Colonic mucosa (tissue), 4 donors: ENCODE measurements around the gene KCNJ6. TPM values are rescaled to one million over a fixed set of nuclear protein-coding genes. Genes with fewer than 3 reads are reported as not detected.
"Not testable (repeated sequence)": the region's sequence is repeated elsewhere in the genome, so short reads cannot be mapped to it uniquely, and the experiment has no call there.

Experiments
- DNase-seq: peaks from one replicate; pipeline ENCODE4 v3.0.0-alpha.2; 2020
- H3K27ac ChIP-seq: fragments of 200-600 bp; one replicate; pipeline ENCODE4 v1.8.0; 2021
- H3K27me3 ChIP-seq: fragments of 200-600 bp; one replicate; pipeline ENCODE4 v1.8.0; 2021
- H3K36me3 ChIP-seq: fragments of 200-600 bp; one replicate; pipeline ENCODE4 v1.8.0; 2021
- H3K4me1 ChIP-seq: fragments of 200-600 bp; one replicate; pipeline ENCODE4 v1.8.0; 2021; ENCODE audit warnings: mild to moderate bottlenecking
- H3K4me3 ChIP-seq: fragments of 200-600 bp; one replicate; pipeline ENCODE4 v1.8.0; 2021
- H3K9ac ChIP-seq, 2 donors: one replicate each; pipeline ENCODE4 v1.7.0; 2013; ENCODE audit warnings: control low read depth in 2 of 2, low read depth in 2 of 2, low read length in 2 of 2
- H3K9me3 ChIP-seq: fragments of 200-600 bp; one replicate; pipeline ENCODE4 v1.8.0; 2021
- intact Hi-C: fragments of 100-400 bp; cut with DNase I; formaldehyde crosslinking; loops from one replicate; pipeline ENCODE4 v1.14.1; 2022
- total RNA-seq, 2 donors: library from RNA; stranded (reverse); fragmentation: NEBNext Ultra II Directional in 1 of 2; extraction: Animal tissue kit (Norgen Biotek cat#: 25700) in 1 of 2; gene quantifications; one replicate each; pipeline ENCODE4 v1.2.1, GENCODE V29; 2021
- TF ChIP-seq, protein P1 (sequence below): fragments of 200-600 bp; IDR thresholded peaks from one replicate; pipeline ENCODE4 v1.8.0; 2022; ENCODE audit warnings: antibody characterized with exemption, mild to moderate bottlenecking
- donor health status: healthy.
- donor health status: DM: no; HTN: no; CAD: no.
- donor health status: DM: no; HTN: no; CAD: no.

Gene KCNJ6
- total RNA-seq, 2 donors from 2014 or later = 0.05 to 0.21 TPM

DNA sequence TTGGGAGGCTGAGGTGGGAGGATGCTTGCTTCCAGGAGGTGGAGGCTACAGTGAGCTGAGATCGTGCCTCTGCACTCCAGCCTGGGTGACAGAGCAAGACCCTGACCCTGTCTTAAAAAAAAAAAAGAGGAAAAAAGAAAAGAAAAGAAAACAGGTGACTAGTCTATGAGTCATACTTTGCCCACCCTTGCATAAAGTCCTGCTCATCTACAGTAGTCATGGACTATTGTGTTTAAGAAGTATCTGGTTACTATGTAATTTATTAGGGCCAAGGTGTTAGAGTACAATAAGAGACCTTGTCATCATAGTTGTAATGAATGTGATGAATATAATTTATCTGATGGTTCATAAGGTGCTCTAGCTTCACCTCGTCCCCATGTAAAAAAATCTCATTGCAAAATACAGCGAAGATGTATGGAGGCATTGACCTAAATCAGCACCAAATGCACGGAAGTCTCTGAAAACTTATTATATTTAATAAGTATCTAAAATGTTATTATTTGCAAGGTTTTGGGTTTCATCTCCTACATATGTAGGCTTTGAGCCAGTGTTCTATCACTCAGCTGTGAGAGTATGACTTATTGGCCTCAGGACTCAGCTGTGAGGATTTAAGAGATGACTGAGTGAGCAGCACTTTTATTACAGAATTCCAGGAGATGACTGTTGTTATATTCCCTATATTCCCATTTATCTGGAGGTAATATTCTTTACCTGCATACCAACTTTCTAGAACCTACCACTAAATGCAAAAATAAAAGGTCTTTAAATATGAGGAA lies 19.9 kb upstream of the KCNJ6 start:
- intact Hi-C loops = no loop called here
- H3K27ac ChIP-seq = no peak overlapping the region
- H3K9ac ChIP-seq = no peak overlapping the region
- DNase-seq = no peak
- no peaks in the 10 kb centered on the region for H3K27me3 ChIP-seq
- no peaks in the 10 kb centered on the region for H3K9me3 ChIP-seq
- H3K4me3 ChIP-seq = no peak overlapping the region
- no peaks in the 10 kb centered on the region for H3K36me3 ChIP-seq
- TF ChIP-seq, protein P1, sequence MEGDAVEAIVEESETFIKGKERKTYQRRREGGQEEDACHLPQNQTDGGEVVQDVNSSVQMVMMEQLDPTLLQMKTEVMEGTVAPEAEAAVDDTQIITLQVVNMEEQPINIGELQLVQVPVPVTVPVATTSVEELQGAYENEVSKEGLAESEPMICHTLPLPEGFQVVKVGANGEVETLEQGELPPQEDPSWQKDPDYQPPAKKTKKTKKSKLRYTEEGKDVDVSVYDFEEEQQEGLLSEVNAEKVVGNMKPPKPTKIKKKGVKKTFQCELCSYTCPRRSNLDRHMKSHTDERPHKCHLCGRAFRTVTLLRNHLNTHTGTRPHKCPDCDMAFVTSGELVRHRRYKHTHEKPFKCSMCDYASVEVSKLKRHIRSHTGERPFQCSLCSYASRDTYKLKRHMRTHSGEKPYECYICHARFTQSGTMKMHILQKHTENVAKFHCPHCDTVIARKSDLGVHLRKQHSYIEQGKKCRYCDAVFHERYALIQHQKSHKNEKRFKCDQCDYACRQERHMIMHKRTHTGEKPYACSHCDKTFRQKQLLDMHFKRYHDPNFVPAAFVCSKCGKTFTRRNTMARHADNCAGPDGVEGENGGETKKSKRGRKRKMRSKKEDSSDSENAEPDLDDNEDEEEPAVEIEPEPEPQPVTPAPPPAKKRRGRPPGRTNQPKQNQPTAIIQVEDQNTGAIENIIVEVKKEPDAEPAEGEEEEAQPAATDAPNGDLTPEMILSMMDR = no peak
- no peaks in the 10 kb centered on the region for H3K4me1 ChIP-seq

GRCh38 chr21:37932936-37933335 lies 16.7 kb upstream of the KCNJ6 start:
- Histone ChIP-seq H3K9me3 (no peaks in the 10 kb centered on the region), H3K4me1 (no peaks in the 10 kb centered on the region), H3K27ac (no peak overlapping the region), H3K27me3 (no peaks in the 10 kb centered on the region), H3K36me3 (no peaks in the 10 kb centered on the region), H3K9ac (no peak overlapping the region), H3K4me3 (no peak overlapping the region)
- intact Hi-C loops = no loop called here
- no peak for DNase-seq
- TF ChIP-seq, protein P1 = no peak

DNA sequence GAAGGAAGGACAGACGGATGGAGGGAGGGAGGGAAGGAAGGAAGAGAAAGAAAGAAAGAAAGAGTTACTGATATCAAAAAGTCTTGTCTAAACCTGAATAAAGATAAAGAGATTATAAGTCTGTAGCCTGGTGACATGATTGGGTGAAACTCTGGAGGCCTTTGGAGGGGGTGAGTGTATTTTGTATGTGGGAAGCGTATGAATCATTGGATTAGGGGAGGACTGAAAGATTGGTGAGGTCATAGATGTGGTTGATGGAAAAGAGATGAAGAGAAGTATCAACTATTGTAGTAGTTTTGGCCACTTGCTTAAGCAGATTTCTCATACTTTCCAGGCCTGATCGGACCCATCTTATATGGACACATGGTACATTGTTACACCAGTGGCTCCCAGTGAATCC lies 11.5 kb upstream of the KCNJ6 start:
- Histone ChIP-seq H3K4me3 (no peak overlapping the region), H3K9me3 (no peaks in the 10 kb centered on the region), H3K36me3 (no peaks in the 10 kb centered on the region), H3K4me1 (no peaks in the 10 kb centered on the region), H3K9ac (no peak overlapping the region), H3K27me3 (no peaks in the 10 kb centered on the region), H3K27ac (no peak overlapping the region)
- TF ChIP-seq, protein P1 = no peak
- intact Hi-C loops = no loop called here
- DNase-seq = no peak

DNA sequence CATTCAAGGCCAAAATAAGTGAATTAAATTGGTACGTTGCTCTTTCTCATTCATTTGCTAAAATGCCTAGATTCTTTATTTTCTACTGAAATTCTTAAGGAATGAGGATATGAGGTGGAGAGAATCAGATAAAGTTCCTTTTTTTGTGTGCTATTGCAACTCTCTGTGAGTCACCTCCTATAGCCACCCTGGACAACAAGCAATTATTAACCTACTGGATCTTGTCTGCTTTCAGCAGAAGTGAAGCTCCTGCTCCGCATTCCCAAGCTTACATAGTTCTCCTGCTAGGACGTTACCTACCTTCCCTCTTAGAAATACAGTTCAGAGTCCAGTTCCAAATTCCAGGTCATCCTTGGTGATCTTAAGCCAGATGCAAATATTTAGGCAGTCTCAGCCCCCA lies 4.8 kb upstream of the KCNJ6 start:
- H3K27ac ChIP-seq = no peak overlapping the region
- DNase-seq = no peak
- intact Hi-C loops = no loop called here
- H3K36me3 ChIP-seq = no peaks in the 10 kb centered on the region
- no peaks in the 10 kb centered on the region for H3K4me1 ChIP-seq
- no peak overlapping the region for H3K9ac ChIP-seq
- H3K27me3 ChIP-seq = peaks cover 13% of the 10 kb centered on the region
- no peaks in the 10 kb centered on the region for H3K9me3 ChIP-seq
- TF ChIP-seq, protein P1 = no peak
- H3K4me3 ChIP-seq = no peak overlapping the region

DNA sequence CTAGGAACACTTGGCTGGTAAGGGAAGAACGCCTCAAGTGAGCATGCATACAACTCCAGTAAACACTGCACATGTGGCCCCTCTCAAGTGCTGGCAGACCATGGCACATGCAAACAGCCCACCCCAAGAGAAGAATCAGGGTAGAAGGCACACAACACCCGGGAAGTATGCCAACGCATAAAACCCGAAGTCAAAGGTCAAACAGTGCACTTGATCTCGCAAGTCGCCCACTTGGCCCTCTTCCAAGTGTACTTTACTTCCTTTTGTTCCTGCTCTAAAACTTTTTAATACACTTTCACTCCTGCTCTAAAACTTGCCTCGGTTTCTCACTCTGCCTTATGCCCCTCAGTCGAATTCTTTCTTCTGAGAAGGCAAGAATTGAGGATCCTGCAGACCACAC lies 4.0 kb upstream of the KCNJ6 start:
- H3K9ac ChIP-seq, H3K4me3 ChIP-seq, DNase-seq, H3K9me3 ChIP-seq, H3K27ac ChIP-seq, H3K36me3 ChIP-seq, H3K4me1 ChIP-seq, intact Hi-C loops: not testable (repeated sequence)
- peaks cover 20% of the 10 kb centered on the region for H3K27me3 ChIP-seq

GRCh38 chr21:37917612-37918011 lies 1.4 kb upstream of the KCNJ6 start:
- Histone ChIP-seq H3K36me3 (no peaks in the 10 kb centered on the region), H3K4me3 (no peak overlapping the region), H3K27ac (no peak overlapping the region), H3K9ac (no peak overlapping the region), H3K27me3 (peaks cover 33% of the 10 kb centered on the region), H3K9me3 (no peaks in the 10 kb centered on the region), H3K4me1 (no peaks in the 10 kb centered on the region)
- no peak for DNase-seq
- TF ChIP-seq, protein P1 = no peak
- intact Hi-C loops = no loop called here
